Parathyroid adenoma (tissue), 2 donors: ENCODE data around the gene COL18A1.

Experiments used
- H2AFZ ChIP-seq: fragments of 300-600 bp; sonication (generic); one replicate; pipeline ENCODE4 v1.7.0; 2017; ENCODE audit warnings: antibody characterized with exemption, mild to moderate bottlenecking
- H3K27ac ChIP-seq: fragments of 300-600 bp; sonication (generic); one replicate; pipeline ENCODE4 v1.7.0; 2017
- H3K27me3 ChIP-seq: fragments of 300-600 bp; sonication (generic); one replicate; pipeline ENCODE4 v1.7.0; 2017; ENCODE audit warnings: low read length; ENCODE audit not compliant: control insufficient read depth, insufficient read depth
- H3K36me3 ChIP-seq: fragments of 300-600 bp; sonication (generic); one replicate; pipeline ENCODE4 v1.7.0; 2017; ENCODE audit warnings: low read length; ENCODE audit not compliant: control insufficient read depth, insufficient read depth
- H3K4me1 ChIP-seq: fragments of 300-600 bp; sonication (generic); one replicate; pipeline ENCODE4 v1.7.0; 2017; ENCODE audit warnings: control low read depth
- H3K4me2 ChIP-seq: fragments of 300-600 bp; sonication (generic); one replicate; pipeline ENCODE4 v1.7.0; 2017; ENCODE audit warnings: low read length
- H3K4me3 ChIP-seq: fragments of 300-600 bp; sonication (generic); one replicate; pipeline ENCODE4 v1.7.0; 2017; ENCODE audit warnings: low read depth, low read length
- H3K79me2 ChIP-seq: fragments of 300-600 bp; sonication (generic); one replicate; pipeline ENCODE4 v1.7.0; 2017; ENCODE audit warnings: control low read depth
- H3K9ac ChIP-seq: fragments of 300-600 bp; sonication (generic); one replicate; pipeline ENCODE4 v1.7.0; 2017; ENCODE audit warnings: mild to moderate bottlenecking
- H3K9me3 ChIP-seq: fragments of 300-600 bp; sonication (generic); one replicate; pipeline ENCODE4 v1.7.0; 2017; ENCODE audit warnings: low read length; ENCODE audit not compliant: control insufficient read depth
- CTCF ChIP-seq: fragments of 300-600 bp; sonication (generic); IDR thresholded peaks from one replicate; pipeline ENCODE4 v1.7.0; 2017; ENCODE audit warnings: antibody characterized with exemption, mild to moderate bottlenecking
- donor health status: primary hyperparathyroidism.

Gene COL18A1

GRCh38 chr21:45420061-45421041, 15.4 kb downstream of the COL18A1 start:
- Histone ChIP-seq H3K4me3 (no peak overlapping the region), H3K4me2 (no peak overlapping the region), H2AFZ (no peak overlapping the region), H3K36me3 (no peaks in the 10 kb centered on the region), H3K79me2 (no peaks in the 10 kb centered on the region), H3K9ac (no peak overlapping the region), H3K4me1 (no peaks in the 10 kb centered on the region), H3K9me3 (no peaks in the 10 kb centered on the region), H3K27me3 (no peaks in the 10 kb centered on the region), H3K27ac (no peak overlapping the region)
- TF ChIP-seq CTCF = no peak

- Histone ChIP-seq H3K79me2 (no peaks in the 10 kb centered on the region), H3K27me3 (no peaks in the 10 kb centered on the region), H3K4me2 (no peak overlapping the region), H3K9me3 (no peaks in the 10 kb centered on the region), H3K36me3 (no peaks in the 10 kb centered on the region), H3K27ac (no peak overlapping the region), H3K4me1 (no peaks in the 10 kb centered on the region), H3K4me3 (no peak overlapping the region), H2AFZ (no peak overlapping the region), H3K9ac (no peak overlapping the region)
- no peak for TF ChIP-seq CTCF
These were observed 16.3 kb downstream of the COL18A1 start for GRCh38 chr21:45421071-45421845.

- Histone ChIP-seq H3K9ac (no peak overlapping the region), H3K4me1 (no peaks in the 10 kb centered on the region), H3K9me3 (no peaks in the 10 kb centered on the region), H3K36me3 (no peaks in the 10 kb centered on the region), H3K27ac (no peak overlapping the region), H3K4me3 (no peak overlapping the region), H3K27me3 (no peaks in the 10 kb centered on the region), H3K79me2 (no peaks in the 10 kb centered on the region), H2AFZ (no peak overlapping the region), H3K4me2 (no peak overlapping the region)
- no peak for TF ChIP-seq CTCF
These were observed 17.1 kb downstream of the COL18A1 start for GRCh38 chr21:45421846-45422775.

- H3K4me1 ChIP-seq = no peaks in the 10 kb centered on the region
- no peak overlapping the region for H2AFZ ChIP-seq
- H3K79me2 ChIP-seq = no peaks in the 10 kb centered on the region
- H3K9me3 ChIP-seq = no peaks in the 10 kb centered on the region
- TF ChIP-seq CTCF = no peak
- no peaks in the 10 kb centered on the region for H3K36me3 ChIP-seq
- H3K4me3 ChIP-seq = no peak overlapping the region
- H3K27ac ChIP-seq = no peak overlapping the region
- H3K27me3 ChIP-seq = no peaks in the 10 kb centered on the region
- no peak overlapping the region for H3K9ac ChIP-seq
- H3K4me2 ChIP-seq = no peak overlapping the region
These were observed 18.4 kb downstream of the COL18A1 start for GRCh38 chr21:45423201-45423955.
